Gastrocnemius medialis (tissue), 4 donors: Measurements from ENCODE around the gene ISG15.
"Not testable (repeated sequence)": the region's sequence is repeated elsewhere in the genome, so short reads cannot be mapped to it uniquely, and the experiment has no call there.

Experiments used
- CTCF ChIP-seq, 5 experiments: fragments of 450-650 bp in 3 of 5; fragments of 200-600 bp in 2 of 5; sonication (generic) in 2 of 5; IDR thresholded peaks in 4 of 5; conservative IDR thresholded peaks in 1 of 5; 1 replicate in 4 of 5; 2 replicates in 1 of 5; pipeline ENCODE4 v1.5.1; 2016 to 2019; ENCODE audit warnings: antibody characterized with exemption in 5 of 5, mild to moderate bottlenecking in 3 of 5, moderate library complexity in 3 of 5
- POLR2A ChIP-seq, 2 donors: fragments of 450-650 bp; IDR thresholded peaks; one replicate each; pipeline ENCODE4 v1.6.1; 2017; ENCODE audit warnings: antibody characterized with exemption in 2 of 2, mild to moderate bottlenecking in 2 of 2, moderate library complexity in 2 of 2

DNA sequence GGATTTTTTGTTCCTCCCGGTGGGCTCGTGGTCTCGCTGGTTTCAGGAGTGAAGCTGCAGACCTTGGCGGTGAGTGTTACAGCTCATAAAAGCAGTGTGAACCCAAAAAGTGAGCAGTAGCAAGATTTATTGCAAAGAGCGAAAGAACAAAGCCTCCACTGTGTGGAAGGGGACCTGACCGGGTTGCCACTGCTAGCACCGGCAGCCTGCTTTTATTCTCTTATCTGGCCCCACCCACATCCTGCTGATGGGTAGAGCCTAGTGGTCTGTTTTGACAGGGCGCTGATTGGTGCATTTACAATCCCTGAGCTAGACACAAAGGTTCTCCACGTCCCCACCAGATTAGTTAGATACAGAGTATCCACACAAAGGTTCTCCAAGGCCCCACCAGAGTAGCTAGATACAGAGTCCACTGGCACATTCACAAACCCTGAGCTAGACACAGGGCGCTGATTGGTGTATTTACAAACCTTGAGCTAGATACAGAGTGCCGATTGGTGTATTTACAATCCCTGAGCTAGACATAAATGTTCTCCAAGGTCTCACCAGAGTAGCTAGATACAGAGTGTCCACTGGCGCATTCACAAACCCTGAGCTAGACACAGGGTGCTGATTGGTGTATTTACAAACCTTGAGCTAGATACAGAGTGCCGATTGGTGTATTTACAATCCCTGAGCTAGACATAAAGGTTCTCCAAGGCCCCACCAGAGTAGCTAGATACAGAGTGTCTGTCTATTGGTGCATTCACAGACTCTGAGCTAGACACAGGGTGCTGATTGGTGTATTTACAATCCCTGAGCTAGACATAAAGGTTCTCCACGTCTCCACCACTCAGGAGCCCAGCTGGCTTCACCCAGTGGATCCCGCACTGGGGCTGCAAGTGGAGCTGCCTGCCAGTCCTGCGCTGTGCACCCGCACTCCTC lies 4.4 kb downstream of the ISG15 start:
- TF ChIP-seq POLR2A (IDR thresholded peaks at IDR 0.05); CTCF (IDR thresholded peaks at IDR 0.05 in 4 of 5, conservative IDR thresholded peaks at IDR 0.05 in 1 of 5): not testable (repeated sequence)
